Measurements from ENCODE around the gene PALLD. TPM values are rescaled to one million over a fixed set of nuclear protein-coding genes. Genes with fewer than 3 reads are reported as not detected.

The PALLD gene
- polyA plus RNA-seq, 1 donor from 2014 or later = 20.5 TPM

GRCh38 chr4:168841672-168842019 lies 344.8 kb downstream of the PALLD start:
- Histone ChIP-seq H3K4me2 (ENCODE audit: low read length) (no peak overlapping the region), H3K9me2 (ENCODE audit: insufficient read depth, low read length) (no peaks in the 10 kb centered on the region), H3K27ac (ENCODE audit: low read length) (no peak overlapping the region), H3K79me2 (replicated peaks; ENCODE audit: insufficient read depth, low read length) (peaks cover 93% of the 10 kb centered on the region), H3K36me3 (ENCODE audit: insufficient read depth, low read length) (no peaks in the 10 kb centered on the region), H3F3A (ENCODE audit: insufficient read depth, low read length, poor library complexity, severe bottlenecking) (no peaks in the 10 kb centered on the region), H3K27me3 (ENCODE audit: insufficient read depth, low read depth, low read length) (no peaks in the 10 kb centered on the region), H3K9ac (ENCODE audit: low read length) (no peak overlapping the region), H4K20me1 (ENCODE audit: insufficient read depth) (no peaks in the 10 kb centered on the region), H3K4me3 (ENCODE audit: low read length) (no peak overlapping the region), H3K9me3 (ENCODE audit: low read length) (no peaks in the 10 kb centered on the region), H2AFZ (ENCODE audit: low read depth, low read length) (no peak overlapping the region)
- TF ChIP-seq, protein P1, sequence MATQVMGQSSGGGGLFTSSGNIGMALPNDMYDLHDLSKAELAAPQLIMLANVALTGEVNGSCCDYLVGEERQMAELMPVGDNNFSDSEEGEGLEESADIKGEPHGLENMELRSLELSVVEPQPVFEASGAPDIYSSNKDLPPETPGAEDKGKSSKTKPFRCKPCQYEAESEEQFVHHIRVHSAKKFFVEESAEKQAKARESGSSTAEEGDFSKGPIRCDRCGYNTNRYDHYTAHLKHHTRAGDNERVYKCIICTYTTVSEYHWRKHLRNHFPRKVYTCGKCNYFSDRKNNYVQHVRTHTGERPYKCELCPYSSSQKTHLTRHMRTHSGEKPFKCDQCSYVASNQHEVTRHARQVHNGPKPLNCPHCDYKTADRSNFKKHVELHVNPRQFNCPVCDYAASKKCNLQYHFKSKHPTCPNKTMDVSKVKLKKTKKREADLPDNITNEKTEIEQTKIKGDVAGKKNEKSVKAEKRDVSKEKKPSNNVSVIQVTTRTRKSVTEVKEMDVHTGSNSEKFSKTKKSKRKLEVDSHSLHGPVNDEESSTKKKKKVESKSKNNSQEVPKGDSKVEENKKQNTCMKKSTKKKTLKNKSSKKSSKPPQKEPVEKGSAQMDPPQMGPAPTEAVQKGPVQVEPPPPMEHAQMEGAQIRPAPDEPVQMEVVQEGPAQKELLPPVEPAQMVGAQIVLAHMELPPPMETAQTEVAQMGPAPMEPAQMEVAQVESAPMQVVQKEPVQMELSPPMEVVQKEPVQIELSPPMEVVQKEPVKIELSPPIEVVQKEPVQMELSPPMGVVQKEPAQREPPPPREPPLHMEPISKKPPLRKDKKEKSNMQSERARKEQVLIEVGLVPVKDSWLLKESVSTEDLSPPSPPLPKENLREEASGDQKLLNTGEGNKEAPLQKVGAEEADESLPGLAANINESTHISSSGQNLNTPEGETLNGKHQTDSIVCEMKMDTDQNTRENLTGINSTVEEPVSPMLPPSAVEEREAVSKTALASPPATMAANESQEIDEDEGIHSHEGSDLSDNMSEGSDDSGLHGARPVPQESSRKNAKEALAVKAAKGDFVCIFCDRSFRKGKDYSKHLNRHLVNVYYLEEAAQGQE (IDR thresholded peaks at IDR 0.05; ENCODE audit: borderline replicate concordance) = no peak
- TF ChIP-seq EZH2 (IDR thresholded peaks at IDR 0.05; ENCODE audit: borderline replicate concordance, insufficient read depth, low read length, poor library complexity, severe bottlenecking) (no peak), TAF1 (IDR thresholded peaks at IDR 0.05; ENCODE audit: low read depth) (no peak)
- TF ChIP-seq, protein P2, sequence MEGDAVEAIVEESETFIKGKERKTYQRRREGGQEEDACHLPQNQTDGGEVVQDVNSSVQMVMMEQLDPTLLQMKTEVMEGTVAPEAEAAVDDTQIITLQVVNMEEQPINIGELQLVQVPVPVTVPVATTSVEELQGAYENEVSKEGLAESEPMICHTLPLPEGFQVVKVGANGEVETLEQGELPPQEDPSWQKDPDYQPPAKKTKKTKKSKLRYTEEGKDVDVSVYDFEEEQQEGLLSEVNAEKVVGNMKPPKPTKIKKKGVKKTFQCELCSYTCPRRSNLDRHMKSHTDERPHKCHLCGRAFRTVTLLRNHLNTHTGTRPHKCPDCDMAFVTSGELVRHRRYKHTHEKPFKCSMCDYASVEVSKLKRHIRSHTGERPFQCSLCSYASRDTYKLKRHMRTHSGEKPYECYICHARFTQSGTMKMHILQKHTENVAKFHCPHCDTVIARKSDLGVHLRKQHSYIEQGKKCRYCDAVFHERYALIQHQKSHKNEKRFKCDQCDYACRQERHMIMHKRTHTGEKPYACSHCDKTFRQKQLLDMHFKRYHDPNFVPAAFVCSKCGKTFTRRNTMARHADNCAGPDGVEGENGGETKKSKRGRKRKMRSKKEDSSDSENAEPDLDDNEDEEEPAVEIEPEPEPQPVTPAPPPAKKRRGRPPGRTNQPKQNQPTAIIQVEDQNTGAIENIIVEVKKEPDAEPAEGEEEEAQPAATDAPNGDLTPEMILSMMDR (IDR thresholded peaks at IDR 0.05; ENCODE audit: poor library complexity, severe bottlenecking) = no peak

DNA sequence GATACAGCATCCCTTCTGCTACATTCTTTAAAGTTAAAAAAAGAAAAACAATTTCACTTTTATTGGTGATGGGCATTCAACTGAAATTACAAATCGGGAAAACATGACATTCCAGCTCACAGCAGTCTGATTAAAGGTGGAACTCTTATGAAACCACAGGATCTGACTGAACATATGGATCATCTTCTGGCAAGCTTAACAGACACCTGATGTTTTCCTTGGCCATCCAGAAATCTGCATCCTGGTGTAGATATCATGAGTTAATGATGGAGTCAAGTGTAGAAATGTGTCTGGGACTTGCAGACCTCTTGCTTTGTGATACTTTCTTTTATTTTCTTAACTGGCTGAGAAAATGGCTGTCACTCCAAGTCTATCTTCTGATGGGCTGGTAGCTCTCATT lies 345.3 kb downstream of the PALLD start:
- TF ChIP-seq TAF1 (IDR thresholded peaks at IDR 0.05; ENCODE audit: low read depth) (no peak), POLR2AphosphoS5 (IDR thresholded peaks at IDR 0.05) (no peak), MXI1 (conservative IDR thresholded peaks at IDR 0.05; ENCODE audit: poor library complexity, severe bottlenecking) (no peak), EP300 (conservative IDR thresholded peaks at IDR 0.05; ENCODE audit: poor library complexity, severe bottlenecking) (no peak)
- TF ChIP-seq, protein P2 (IDR thresholded peaks at IDR 0.05; ENCODE audit: poor library complexity, severe bottlenecking) = no peak
- H4K20me1 ChIP-seq (ENCODE audit: insufficient read depth) = no peaks in the 10 kb centered on the region
- no peak overlapping the region for H2AFZ ChIP-seq (ENCODE audit: low read depth, low read length)
- H3K36me3 ChIP-seq (ENCODE audit: insufficient read depth, low read length) = no peaks in the 10 kb centered on the region
- H3K79me2 ChIP-seq (replicated peaks; ENCODE audit: insufficient read depth, low read length) = peaks cover 93% of the 10 kb centered on the region
- no peak overlapping the region for H3K4me2 ChIP-seq (ENCODE audit: low read length)
- H3K27ac ChIP-seq (ENCODE audit: low read length) = no peak overlapping the region
- H3K9me2 ChIP-seq (ENCODE audit: insufficient read depth, low read length) = no peaks in the 10 kb centered on the region
- no peak overlapping the region for H3K9ac ChIP-seq (ENCODE audit: low read length)
- no peak overlapping the region for H3K4me3 ChIP-seq (ENCODE audit: low read length)
- no peaks in the 10 kb centered on the region for H3K9me3 ChIP-seq (ENCODE audit: low read length)
- H3F3A ChIP-seq (ENCODE audit: insufficient read depth, low read length, poor library complexity, severe bottlenecking) = no peaks in the 10 kb centered on the region
- H3K27me3 ChIP-seq (ENCODE audit: insufficient read depth, low read depth, low read length) = no peaks in the 10 kb centered on the region
